GM12878 (cell line): ENCODE data around the gene TUBB4B. TPM values are rescaled to one million over a fixed set of nuclear protein-coding genes. Genes with fewer than 3 reads are reported as not detected.

ENCODE experiments used
- ATAC-seq: fragments of 200-7000 bp; cut with Tn5 transposase; 3 replicates; pipeline ENCODE4 v1.9.1; 2020; ENCODE audit warnings: mild to moderate bottlenecking, moderate library complexity
- BruUV-seq: library from RNA; stranded (reverse); fragments of 400-500 nt; replicated peaks from 2 replicates; lab custom pipeline; 2021; lab: Mats Ljungman, UMichigan
- CTCF ChIA-PET: fragments of 300-600 bp; sonication (Branson Sonifier 250); formaldehyde crosslinking; extraction: SDS; loops from one replicate; lab custom pipeline; 2021; ENCODE audit warnings: inconsistent platforms; lab: Yijun Ruan, JAX
- POLR2A ChIA-PET: fragments of 350-600 bp; formaldehyde crosslinking; extraction: SDS; loops from one replicate; lab custom pipeline; 2021; ENCODE audit warnings: inconsistent platforms; lab: Charles Lee
- RAD21 ChIA-PET: fragments of 300-600 bp; sonication (Branson Sonifier 250); formaldehyde crosslinking; loops from one replicate; lab custom pipeline; 2023; ENCODE audit warnings: antibody characterized with exemption; ENCODE audit not compliant: unreplicated experiment; lab: Charles Lee
- SMC1A ChIA-PET: fragments of 300-600 bp; sonication (Branson Sonifier 250); formaldehyde crosslinking; loops from one replicate; lab custom pipeline; 2023; ENCODE audit not compliant: unreplicated experiment, uncharacterized antibody; lab: Charles Lee
- DNase-seq: peaks from one replicate; pipeline ENCODE4 v3.0.0-alpha.2; 2011; ENCODE audit warnings: low read depth, low spot score
- FAIRE-seq: peaks from 3 replicates; lab custom pipeline; 2011; peaks lifted over from hg19 to GRCh38; lab: Jason Lieb, UNC
- H2AFZ ChIP-seq: 2 replicates; pipeline ENCODE4 v1.6.0; 2011; ENCODE audit warnings: low read depth, low read length, control low read depth; ENCODE audit not compliant: control insufficient read depth
- H3K27ac ChIP-seq: 2 replicates; pipeline ENCODE4 v1.5.1; 2011; ENCODE audit warnings: control low read depth; ENCODE audit not compliant: control insufficient read depth, insufficient read depth
- H3K27me3 ChIP-seq, 2 experiments: replicated peaks in 1 of 2; 2 replicates each; pipeline versions ENCODE4 v1.6.0 to v1.6.1; 2011; ENCODE audit warnings: low read length in 1 of 2; ENCODE audit not compliant: control insufficient read depth in 2 of 2, insufficient read depth in 2 of 2
- H3K36me3 ChIP-seq, 2 experiments: 2 replicates each; pipeline ENCODE4 v1.5.1; 2011; ENCODE audit warnings: low read length in 1 of 2; ENCODE audit not compliant: control insufficient read depth in 2 of 2, insufficient read depth in 2 of 2
- H3K4me1 ChIP-seq: 2 replicates; pipeline ENCODE4 v1.6.1; 2011; ENCODE audit warnings: mild to moderate bottlenecking, low read length, moderate library complexity, mixed read lengths; ENCODE audit not compliant: control insufficient read depth, insufficient read depth
- H3K4me2 ChIP-seq: 2 replicates; pipeline ENCODE4 v1.6.0; 2011; ENCODE audit warnings: control low read depth; ENCODE audit not compliant: control insufficient read depth, insufficient read depth
- H3K4me3 ChIP-seq: fragments of 200-600 bp; sonication (generic); 2 replicates; pipeline ENCODE4 v1.5.1; 2016
- H3K79me2 ChIP-seq: 2 replicates; pipeline ENCODE4 v1.6.0; 2011; ENCODE audit warnings: low read length; ENCODE audit not compliant: control insufficient read depth, insufficient read depth
- H3K9ac ChIP-seq: 2 replicates; pipeline ENCODE4 v1.8.0; 2011; ENCODE audit warnings: low read length, control low read depth, mixed read lengths; ENCODE audit not compliant: control insufficient read depth, insufficient read depth
- H3K9me3 ChIP-seq: replicated peaks from 3 replicates; pipeline ENCODE4 v1.5.1; 2011; ENCODE audit warnings: mild to moderate bottlenecking, low read length; ENCODE audit not compliant: control insufficient read depth, insufficient read depth
- H4K20me1 ChIP-seq: 2 replicates; pipeline ENCODE4 v1.6.0; 2011; ENCODE audit not compliant: control insufficient read depth, insufficient read depth
- GATAD2B ChIP-seq: fragments of 450-650 bp; conservative IDR thresholded peaks from 2 replicates; pipeline ENCODE4 v1.6.1; 2017; ENCODE audit warnings: low read depth, mild to moderate bottlenecking, moderate library complexity
- MYB ChIP-seq: fragments of 150-350 bp; IDR thresholded peaks from 2 replicates; pipeline ENCODE4 v1.6.1; 2014; ENCODE audit warnings: mild to moderate bottlenecking, low read depth, low read length, borderline replicate concordance
- WRNIP1 ChIP-seq: IDR thresholded peaks from 2 replicates; pipeline ENCODE4 v1.6.1; 2011; ENCODE audit warnings: low read depth, low read length, improper control_type of control experiment, borderline replicate concordance
- WGBS: methylation state at CpG from one replicate; pipeline ENCODE4 v1.1.6; 2016; ENCODE audit warnings: low lambda C conversion rate; ENCODE audit not compliant: insufficient replicate concordance, insufficient coverage; ENCODE audit errors: missing lambda C conversion rate; 5-methylcytosine and 5-hydroxymethylcytosine counted together
- in situ Hi-C: fragments of 300-500 bp; cut with MboI; formaldehyde crosslinking; loops from 9 replicates; pipeline ENCODE4 v1.14.3; 2018; ENCODE audit warnings: mixed read lengths
- intact Hi-C: fragments of 100-400 bp; cut with micrococcal nuclease; formaldehyde crosslinking; loops from one replicate; pipeline ENCODE4 v1.14.2; 2022; ENCODE audit not compliant: unreplicated experiment
- polyA plus RNA-seq, 11 experiments: library from polyadenylated mRNA; depleted of rRNA in 4 of 11; unstranded in 6 of 11; stranded (reverse) in 5 of 11; fragments of >200 nt; fragmentation: Nextera tagmentation in 4 of 11; fragmentation: Illumina TruSeq in 1 of 11; extraction: Ambion mirVana in 4 of 11; extraction: Trizol in 1 of 11; gene quantifications; 1 replicate in 1 of 11; 2 replicates in 10 of 11; pipeline versions ENCODE4 v1.2.1 to v1.2.3, GENCODE V29; 2011 to 2016; ENCODE audit warnings: inconsistent platforms in 2 of 11, missing spikeins in 2 of 11, low read depth in 1 of 11
- total RNA-seq, 4 experiments: library from RNA; depleted of rRNA in 3 of 4; stranded (reverse); fragments of >200 nt in 3 of 4; fragmentation: Illumina TruSeq in 1 of 4; extraction: Trizol in 1 of 4; gene quantifications; 2 replicates each; pipeline versions ENCODE4 v1.2.1 to v1.2.3, GENCODE V29; 2013 to 2021
- TF ChIP-seq, protein P1 (sequence below): fragments of 450-650 bp; formaldehyde crosslinking; IDR thresholded peaks from 2 replicates; pipeline ENCODE4 v1.4.0; 2020; ENCODE audit warnings: mild to moderate bottlenecking, moderate library complexity

The TUBB4B gene
- total and polyA plus RNA-seq, 10 of the 15 experiments (the other 5 are each of a cell fraction or from before 2014, with no cell fraction given), result 23.0 to 532 (median 254) TPM

DNA sequence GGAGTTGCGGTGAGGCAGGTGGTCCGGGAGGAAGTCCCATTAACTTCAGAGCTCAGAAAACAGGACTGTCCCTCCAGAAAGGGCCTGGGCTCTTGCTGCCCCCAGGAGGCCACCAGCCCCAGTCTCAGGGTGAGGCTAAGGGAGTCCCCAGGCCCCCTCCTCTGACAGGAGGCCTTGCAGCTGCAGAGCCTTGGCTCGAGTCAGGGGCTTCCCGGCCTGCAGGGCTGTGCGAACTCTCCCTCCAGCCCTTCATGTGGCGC, 6.8 kb downstream of the TUBB4B start (continued):
- TF ChIP-seq WRNIP1, result no peak

- no peak overlapping the region for H3K4me2 ChIP-seq
- H3K36me3 ChIP-seq, result no peaks in the 10 kb centered on the region
- TF ChIP-seq GATAD2B (no peak), MYB (no peak)
- TF ChIP-seq, protein P1, sequence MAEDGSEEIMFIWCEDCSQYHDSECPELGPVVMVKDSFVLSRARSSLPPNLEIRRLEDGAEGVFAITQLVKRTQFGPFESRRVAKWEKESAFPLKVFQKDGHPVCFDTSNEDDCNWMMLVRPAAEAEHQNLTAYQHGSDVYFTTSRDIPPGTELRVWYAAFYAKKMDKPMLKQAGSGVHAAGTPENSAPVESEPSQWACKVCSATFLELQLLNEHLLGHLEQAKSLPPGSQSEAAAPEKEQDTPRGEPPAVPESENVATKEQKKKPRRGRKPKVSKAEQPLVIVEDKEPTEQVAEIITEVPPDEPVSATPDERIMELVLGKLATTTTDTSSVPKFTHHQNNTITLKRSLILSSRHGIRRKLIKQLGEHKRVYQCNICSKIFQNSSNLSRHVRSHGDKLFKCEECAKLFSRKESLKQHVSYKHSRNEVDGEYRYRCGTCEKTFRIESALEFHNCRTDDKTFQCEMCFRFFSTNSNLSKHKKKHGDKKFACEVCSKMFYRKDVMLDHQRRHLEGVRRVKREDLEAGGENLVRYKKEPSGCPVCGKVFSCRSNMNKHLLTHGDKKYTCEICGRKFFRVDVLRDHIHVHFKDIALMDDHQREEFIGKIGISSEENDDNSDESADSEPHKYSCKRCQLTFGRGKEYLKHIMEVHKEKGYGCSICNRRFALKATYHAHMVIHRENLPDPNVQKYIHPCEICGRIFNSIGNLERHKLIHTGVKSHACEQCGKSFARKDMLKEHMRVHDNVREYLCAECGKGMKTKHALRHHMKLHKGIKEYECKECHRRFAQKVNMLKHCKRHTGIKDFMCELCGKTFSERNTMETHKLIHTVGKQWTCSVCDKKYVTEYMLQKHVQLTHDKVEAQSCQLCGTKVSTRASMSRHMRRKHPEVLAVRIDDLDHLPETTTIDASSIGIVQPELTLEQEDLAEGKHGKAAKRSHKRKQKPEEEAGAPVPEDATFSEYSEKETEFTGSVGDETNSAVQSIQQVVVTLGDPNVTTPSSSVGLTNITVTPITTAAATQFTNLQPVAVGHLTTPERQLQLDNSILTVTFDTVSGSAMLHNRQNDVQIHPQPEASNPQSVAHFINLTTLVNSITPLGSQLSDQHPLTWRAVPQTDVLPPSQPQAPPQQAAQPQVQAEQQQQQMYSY (CRISPR knock-in tag), result no peak
- TF ChIP-seq, all 136 proteins: peak for 0
- ChIA-PET CTCF (no interaction called here), RAD21 (no interaction called here), POLR2A (no interaction called here), SMC1A (no interaction called here)
- Histone ChIP-seq H3K9ac (no peak overlapping the region), H2AFZ (no peak overlapping the region), H3K79me2 (peaks cover 4% of the 10 kb centered on the region), H3K9me3 (no peaks in the 10 kb centered on the region), H4K20me1 (no peaks in the 10 kb centered on the region), H3K27me3 (no peaks in the 10 kb centered on the region), H3K27ac (no peak overlapping the region), H3K4me1 (peaks cover 9% of the 10 kb centered on the region), H3K4me3 (no peak overlapping the region)
- no TSS peak for BruUV-seq
- FAIRE-seq (no peak), DNase-seq (no peak), ATAC-seq (no peak)
- in situ Hi-C loops (no loop called here), intact Hi-C loops (no loop called here)
- WGBS, result 50% methylated on average over 14 of the region's 18 CpGs
Observed at GRCh38 chr9:137250329-137251193, 9.5 kb downstream of the TUBB4B start.
